Heart left ventricle (tissue), 13 donors: Measurements from ENCODE around the gene AIF1L.

Source experiments
- POLR2A ChIP-seq, 2 donors: fragments of 450-650 bp; IDR thresholded peaks; one replicate each; pipeline ENCODE4 v1.6.1; 2017; ENCODE audit warnings: antibody characterized with exemption in 2 of 2, mild to moderate bottlenecking in 2 of 2, moderate library complexity in 2 of 2
- TF ChIP-seq, protein P1 (sequence below), 12 donors: fragments of 200-600 bp; sonication (generic) in 4 of 12; IDR thresholded peaks; one replicate each; pipeline versions ENCODE4 v1.5.0 to v1.8.0; 2018 to 2022; ENCODE audit warnings: antibody characterized with exemption in 12 of 12, mild to moderate bottlenecking in 5 of 12
- donor health status: ischemic (EF 13 %, LVEDD 7.1; RV severe dilation, severe dysfunction).
- donor health status: DM: no; HTN: yes; CAD: no.
- donor health status: DM: no; HTN: no; CAD: no.
- donor health status: ischemic (EF 25% LVEDD 6.9; RV normal size, moderate dysfunction).
- donor health status: ischemic (EF 25% LVEDD 5.7; RV mildly dilated, moderate dysfunction).
- donor health status: ischemic (EF 35%, LVEDD 5.7; RV mildly dilated, moderate dysfunction).
- donor health status: nonischemic (EF 11% LVEDD 7.7; RV severe dilation, severe dysfunction).
- donor health status: DM: yes; HTN: yes; CAD: no.
- donor health status: PGD.
- donor health status: ischemic (EF 29% LVEDD 5.4; RV normal size, mild dysfunction).
- donor health status: nonischemic (EF 23%, LVEDD 6.1; RV moderate dilation, normal function).

GRCh38 chr9:131144201-131144600, 47.9 kb downstream of the AIF1L start:
- TF ChIP-seq, protein P1, sequence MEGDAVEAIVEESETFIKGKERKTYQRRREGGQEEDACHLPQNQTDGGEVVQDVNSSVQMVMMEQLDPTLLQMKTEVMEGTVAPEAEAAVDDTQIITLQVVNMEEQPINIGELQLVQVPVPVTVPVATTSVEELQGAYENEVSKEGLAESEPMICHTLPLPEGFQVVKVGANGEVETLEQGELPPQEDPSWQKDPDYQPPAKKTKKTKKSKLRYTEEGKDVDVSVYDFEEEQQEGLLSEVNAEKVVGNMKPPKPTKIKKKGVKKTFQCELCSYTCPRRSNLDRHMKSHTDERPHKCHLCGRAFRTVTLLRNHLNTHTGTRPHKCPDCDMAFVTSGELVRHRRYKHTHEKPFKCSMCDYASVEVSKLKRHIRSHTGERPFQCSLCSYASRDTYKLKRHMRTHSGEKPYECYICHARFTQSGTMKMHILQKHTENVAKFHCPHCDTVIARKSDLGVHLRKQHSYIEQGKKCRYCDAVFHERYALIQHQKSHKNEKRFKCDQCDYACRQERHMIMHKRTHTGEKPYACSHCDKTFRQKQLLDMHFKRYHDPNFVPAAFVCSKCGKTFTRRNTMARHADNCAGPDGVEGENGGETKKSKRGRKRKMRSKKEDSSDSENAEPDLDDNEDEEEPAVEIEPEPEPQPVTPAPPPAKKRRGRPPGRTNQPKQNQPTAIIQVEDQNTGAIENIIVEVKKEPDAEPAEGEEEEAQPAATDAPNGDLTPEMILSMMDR (IDR thresholded peaks at IDR 0.05): no peak
- TF ChIP-seq POLR2A (IDR thresholded peaks at IDR 0.05): no peak
